Ectodermal cell (in vitro differentiated cells): ENCODE data around the gene CD81.

Source experiments
- H3K27ac ChIP-seq: 2 replicates; pipeline ENCODE4 v1.7.0; 2013; ENCODE audit warnings: mild to moderate bottlenecking, low read depth, low read length; ENCODE audit not compliant: insufficient read depth, poor library complexity, severe bottlenecking
- H3K27me3 ChIP-seq: 2 replicates; pipeline ENCODE4 v1.7.0; 2013; ENCODE audit warnings: mild to moderate bottlenecking, low read length; ENCODE audit not compliant: insufficient read depth, control insufficient read depth, poor library complexity, severe bottlenecking
- H3K36me3 ChIP-seq: one replicate; pipeline ENCODE4 v1.7.0; 2013; ENCODE audit warnings: low read length; ENCODE audit not compliant: control insufficient read depth, insufficient read depth
- H3K4me1 ChIP-seq: one replicate; pipeline ENCODE4 v1.7.0; 2013; ENCODE audit warnings: low read length; ENCODE audit not compliant: control insufficient read depth, insufficient read depth
- H3K4me3 ChIP-seq: 2 replicates; pipeline ENCODE4 v1.7.0; 2013; ENCODE audit warnings: low read depth, low read length, control low read depth; ENCODE audit not compliant: insufficient read depth
- H3K9me3 ChIP-seq: 2 replicates; pipeline ENCODE4 v1.7.0; 2013; ENCODE audit warnings: mild to moderate bottlenecking, low read length, moderate library complexity; ENCODE audit not compliant: control insufficient read depth
- WGBS, 2 experiments: methylation state at CpG; one replicate each; pipeline ENCODE4 v1.1.7; 2013; ENCODE audit warnings: missing lambda C conversion rate in 2 of 2; 5-methylcytosine and 5-hydroxymethylcytosine counted together

The CD81 gene

GRCh38 chr11:2414616-2415015 is 37.5 kb downstream of the CD81 start:
- Histone ChIP-seq H3K4me3 (no peak overlapping the region), H3K9me3 (no peaks in the 10 kb centered on the region), H3K4me1 (no peaks in the 10 kb centered on the region), H3K27ac (no peak overlapping the region), H3K27me3 (no peaks in the 10 kb centered on the region), H3K36me3 (no peaks in the 10 kb centered on the region)
- WGBS, 2 experiments = 89 to 90% methylated on average over 35 of the region's 35 CpGs

- no peaks in the 10 kb centered on the region for H3K36me3 ChIP-seq
- H3K27me3 ChIP-seq = no peaks in the 10 kb centered on the region
- WGBS, 2 experiments = 94 to 95% methylated on average over 28 of the region's 28 CpGs
Measured at GRCh38 chr11:2415171-2415570, 38.1 kb downstream of the CD81 start.

GRCh38 chr11:2415601-2416380 is 38.7 kb downstream of the CD81 start:
- Histone ChIP-seq H3K4me1 (no peaks in the 10 kb centered on the region), H3K27ac (no peak overlapping the region), H3K36me3 (no peaks in the 10 kb centered on the region), H3K27me3 (no peaks in the 10 kb centered on the region), H3K9me3 (no peaks in the 10 kb centered on the region), H3K4me3 (no peak overlapping the region)
- WGBS, 2 experiments = 92% methylated on average over 34 of the region's 34 CpGs

More at GRCh38 chr11:2415171-2415570, 38.1 kb downstream of the CD81 start:
- no peak overlapping the region for H3K27ac ChIP-seq
- no peaks in the 10 kb centered on the region for H3K4me1 ChIP-seq
- no peak overlapping the region for H3K4me3 ChIP-seq
- no peaks in the 10 kb centered on the region for H3K9me3 ChIP-seq

GRCh38 chr11:2416765-2417164 is 39.7 kb downstream of the CD81 start:
- Histone ChIP-seq H3K36me3 (no peaks in the 10 kb centered on the region), H3K9me3 (no peaks in the 10 kb centered on the region)
- WGBS, 2 experiments = 90 to 92% methylated on average over 18 of the region's 18 CpGs

GRCh38 chr11:2417856-2418692 is 41.0 kb downstream of the CD81 start:
- Histone ChIP-seq H3K27ac (no peak overlapping the region), H3K4me1 (no peaks in the 10 kb centered on the region), H3K36me3 (no peaks in the 10 kb centered on the region), H3K27me3 (no peaks in the 10 kb centered on the region), H3K4me3 (no peak overlapping the region), H3K9me3 (no peaks in the 10 kb centered on the region)
- WGBS, 2 experiments = 90 to 91% methylated on average over 30 of the region's 30 CpGs

More at GRCh38 chr11:2416765-2417164, 39.7 kb downstream of the CD81 start:
- H3K4me3 ChIP-seq = no peak overlapping the region
- no peaks in the 10 kb centered on the region for H3K27me3 ChIP-seq
- H3K4me1 ChIP-seq = no peaks in the 10 kb centered on the region
- no peak overlapping the region for H3K27ac ChIP-seq

- no peaks in the 10 kb centered on the region for H3K27me3 ChIP-seq
- H3K4me3 ChIP-seq = no peak overlapping the region
- 89% methylated on average over 21 of the region's 21 CpGs for WGBS, 2 experiments
Measured at GRCh38 chr11:2418693-2419360, 41.7 kb downstream of the CD81 start.

GRCh38 chr11:2419638-2420501 is 42.8 kb downstream of the CD81 start:
- H3K9me3 ChIP-seq = no peaks in the 10 kb centered on the region
- H3K27me3 ChIP-seq = no peaks in the 10 kb centered on the region
- 62 to 65% methylated on average over 36 of the region's 36 CpGs for WGBS, 2 experiments
- no peak overlapping the region for H3K27ac ChIP-seq
- H3K4me1 ChIP-seq = no peaks in the 10 kb centered on the region
- no peaks in the 10 kb centered on the region for H3K36me3 ChIP-seq
- H3K4me3 ChIP-seq = no peak overlapping the region

More at GRCh38 chr11:2418693-2419360, 41.7 kb downstream of the CD81 start:
- Histone ChIP-seq H3K4me1 (no peaks in the 10 kb centered on the region), H3K36me3 (no peaks in the 10 kb centered on the region), H3K27ac (no peak overlapping the region), H3K9me3 (no peaks in the 10 kb centered on the region)

- WGBS, 2 experiments = 40% methylated on average over 44 of the region's 44 CpGs
- Histone ChIP-seq H3K4me1 (no peaks in the 10 kb centered on the region), H3K36me3 (no peaks in the 10 kb centered on the region), H3K27me3 (no peaks in the 10 kb centered on the region), H3K9me3 (no peaks in the 10 kb centered on the region), H3K4me3 (no peak overlapping the region), H3K27ac (no peak overlapping the region)
Measured at GRCh38 chr11:2420502-2421225, 43.6 kb downstream of the CD81 start.
